ENCODE data around the gene MAP2K5.

- TF ChIP-seq MAX (IDR thresholded peaks at IDR 0.05; ENCODE audit: low read depth, low read length) (no peak), CTCF (IDR thresholded peaks at IDR 0.05; ENCODE audit: low read depth, low read length) (no peak)
Observed at GRCh38 chr15:67569668-67570067, 27.2 kb downstream of the MAP2K5 start.
